MV-4-11 (cell line): Measurements from ENCODE around the gene CCL7.

Experiments used
- DNase-seq: peaks from one replicate; lab custom pipeline; 2025; lab: John Stamatoyannopoulos, UW

The CCL7 gene

DNA sequence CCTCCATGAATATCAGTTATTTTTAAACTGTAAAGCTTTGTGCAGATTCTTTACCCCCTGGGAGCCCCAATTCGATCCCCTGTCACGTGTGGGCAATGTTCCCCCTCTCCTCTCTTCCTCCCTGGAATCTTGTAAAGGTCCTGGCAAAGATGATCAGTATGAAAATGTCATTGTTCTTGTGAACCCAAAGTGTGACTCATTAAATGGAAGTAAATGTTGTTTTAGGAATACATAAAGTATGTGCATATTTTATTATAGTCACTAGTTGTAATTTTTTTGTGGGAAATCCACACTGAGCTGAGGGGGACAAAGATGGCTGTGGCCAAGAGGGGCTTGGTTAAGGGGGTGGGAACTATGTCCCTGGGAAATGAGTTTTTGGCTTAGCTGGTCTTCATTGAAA, 17.9 kb downstream of the CCL7 start:
- DNase-seq, result no peak

DNA sequence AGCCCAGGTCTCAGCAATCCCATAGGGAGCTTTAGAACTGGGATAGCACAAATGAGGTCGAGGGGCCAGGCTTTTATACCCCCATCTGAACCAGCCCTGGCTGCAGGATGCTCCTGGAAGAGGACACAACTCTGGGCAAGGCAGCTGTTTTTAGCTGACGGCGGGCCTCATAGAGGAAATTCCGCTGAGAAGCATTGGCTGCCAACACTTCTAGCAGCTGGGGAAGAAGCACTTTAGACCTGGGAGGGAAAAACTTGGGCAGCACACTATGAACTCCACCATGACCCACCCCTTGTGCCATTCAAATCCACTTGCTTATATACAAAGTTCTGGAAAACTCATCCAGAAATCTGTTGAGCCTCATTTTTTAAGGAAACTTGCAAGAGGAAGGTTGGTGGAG, 20.6 kb downstream of the CCL7 start:
- no peak for DNase-seq

DNA sequence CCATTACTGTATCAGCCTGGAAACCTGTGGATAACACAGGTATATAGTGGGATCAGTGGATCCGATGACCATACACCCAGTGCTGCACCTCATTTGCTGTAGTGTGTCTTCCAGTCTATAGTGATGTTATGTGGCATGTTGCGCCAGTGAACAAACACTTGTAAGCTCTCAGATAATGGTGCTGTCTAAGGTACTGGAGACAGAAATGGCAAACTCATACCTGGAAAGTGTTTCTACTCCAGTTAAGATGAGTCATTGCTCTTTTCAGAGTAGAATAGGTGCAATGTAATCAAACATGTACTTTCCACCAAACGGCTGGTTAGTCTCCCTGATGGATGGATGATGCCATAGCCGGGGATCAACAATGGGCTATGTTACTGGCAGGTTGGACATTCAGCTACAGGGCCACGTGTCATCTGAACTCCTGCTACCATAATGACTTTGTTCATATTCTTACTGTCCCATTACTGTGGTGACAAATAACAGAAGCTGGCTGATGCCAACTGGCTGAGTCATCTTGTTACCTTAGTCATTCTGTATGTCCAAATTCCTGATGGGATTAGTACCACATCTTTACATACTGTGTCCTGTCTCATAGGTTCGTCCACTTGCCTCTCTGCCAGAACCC, 21.8 kb downstream of the CCL7 start:
- DNase-seq, result no peak

DNA sequence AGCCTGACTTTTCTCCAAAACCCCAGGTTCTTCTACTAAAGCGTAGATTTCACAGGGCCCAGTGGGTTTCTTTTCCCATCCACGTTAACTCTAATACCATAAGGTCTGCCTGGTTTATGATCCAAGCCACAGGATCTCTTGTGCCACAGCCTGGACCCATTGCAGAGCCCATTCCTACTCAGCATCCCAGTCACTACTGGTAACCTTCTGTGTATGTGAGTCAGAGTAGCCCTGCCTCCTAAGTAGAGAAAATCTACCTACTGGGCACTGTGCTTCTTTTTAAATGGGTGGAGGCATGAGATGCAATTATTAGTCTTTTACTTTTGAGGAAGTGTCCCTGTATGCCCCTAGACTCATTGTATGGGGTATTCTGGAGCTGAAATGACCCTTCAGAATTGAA, 29.0 kb downstream of the CCL7 start:
- DNase-seq, result no peak

DNA sequence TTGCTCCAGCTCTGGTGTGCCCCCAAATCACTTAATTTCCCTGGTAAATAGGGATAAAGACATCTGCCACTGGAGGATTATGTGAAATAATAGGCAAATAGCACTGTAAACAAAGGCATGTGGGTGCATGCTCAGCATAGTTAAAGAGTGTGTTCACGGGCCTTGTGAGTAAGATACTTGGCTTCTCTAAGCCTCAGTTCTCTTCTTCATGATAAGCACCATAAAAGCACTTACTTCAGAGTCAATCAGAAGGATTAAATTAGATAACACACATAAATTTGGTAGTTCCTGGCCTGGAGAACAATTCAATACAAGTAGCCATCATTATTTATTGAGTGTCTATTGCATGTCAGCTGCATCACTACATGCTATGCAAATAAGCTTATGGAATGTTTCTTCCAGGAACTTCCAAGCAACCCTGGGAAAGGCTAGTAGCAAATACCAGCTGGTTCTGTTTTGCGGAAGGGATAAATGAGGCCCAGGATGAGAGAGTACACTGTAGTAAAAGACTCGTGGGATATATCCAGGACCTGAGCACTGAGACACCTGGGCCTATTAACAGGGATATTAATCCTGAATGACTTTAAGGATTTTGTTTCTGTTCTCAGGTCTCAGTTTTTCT, 30.0 kb downstream of the CCL7 start:
- DNase-seq, result no peak

DNA sequence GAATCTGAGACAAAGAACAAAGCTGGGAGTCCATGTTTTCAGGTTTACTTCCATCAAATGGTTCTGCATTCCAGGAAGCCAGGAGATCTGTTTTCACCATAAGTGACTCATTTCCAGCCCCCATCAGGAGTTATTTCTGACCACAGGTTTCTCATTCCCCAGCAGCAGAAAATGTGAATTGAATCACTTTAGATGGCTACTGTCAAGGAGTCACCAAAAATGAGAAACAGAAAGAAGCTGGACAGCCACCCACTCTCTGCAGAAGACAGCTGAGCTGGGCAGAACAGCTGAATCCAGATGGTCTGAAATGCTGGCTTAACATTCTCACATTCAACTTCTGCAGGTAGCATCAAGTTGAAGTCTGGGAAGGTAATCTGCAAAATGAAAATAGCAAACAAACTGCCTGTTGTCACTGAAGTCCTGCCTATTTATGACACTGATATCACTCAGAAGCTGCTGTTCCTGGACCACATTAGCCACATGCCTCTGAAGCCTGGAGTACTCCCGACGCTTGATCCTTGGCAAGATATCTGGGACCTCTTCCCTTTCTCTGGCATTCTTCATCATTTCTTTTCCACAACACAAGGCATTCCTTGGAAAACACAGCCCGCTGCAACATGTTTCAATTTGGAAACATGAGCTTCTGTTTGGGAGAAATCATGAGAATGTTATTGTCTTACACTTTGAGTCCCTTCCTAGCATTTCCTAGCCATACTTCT, 30.8 kb downstream of the CCL7 start:
- DNase-seq, result peak; percentile 24

DNA sequence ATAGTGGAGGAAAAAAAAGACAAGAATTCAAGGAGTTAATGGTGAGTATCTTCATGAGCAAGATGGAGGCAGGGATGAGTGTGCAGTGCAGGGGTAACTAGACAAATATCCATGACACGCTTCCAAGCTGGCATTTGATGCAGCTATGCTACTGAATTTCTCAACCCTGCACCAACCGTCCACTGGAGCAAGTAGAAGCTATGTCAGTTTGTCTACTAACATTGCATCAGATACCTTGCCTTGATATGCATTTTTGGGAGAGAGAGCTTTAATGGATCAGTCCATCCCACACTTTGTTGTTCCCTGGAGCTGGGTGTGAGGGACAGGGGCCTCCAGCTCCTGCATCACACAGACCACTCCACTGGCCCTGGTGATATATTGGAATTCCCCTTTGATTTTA, 32.0 kb downstream of the CCL7 start:
- DNase-seq, result no peak

DNA sequence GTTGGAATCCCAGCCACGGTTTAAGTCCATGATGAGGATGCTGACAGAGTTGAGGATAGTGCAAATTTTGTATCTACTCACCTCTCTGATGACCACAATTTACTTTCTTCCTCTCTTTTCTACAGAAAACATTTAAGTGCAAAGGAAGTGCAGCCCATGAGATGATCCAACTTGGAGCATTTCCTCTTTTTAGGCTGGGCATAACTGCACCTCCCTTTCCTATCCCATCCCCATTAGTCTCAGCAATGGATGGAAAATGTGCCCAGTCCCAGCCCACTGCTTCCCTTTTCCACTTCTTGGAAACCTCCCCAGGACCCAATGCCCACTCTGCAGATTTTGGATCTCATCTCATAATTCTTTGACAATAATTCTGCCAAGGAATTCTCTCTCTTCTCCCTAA, 32.6 kb downstream of the CCL7 start:
- DNase-seq, result peak; percentile 61

DNA sequence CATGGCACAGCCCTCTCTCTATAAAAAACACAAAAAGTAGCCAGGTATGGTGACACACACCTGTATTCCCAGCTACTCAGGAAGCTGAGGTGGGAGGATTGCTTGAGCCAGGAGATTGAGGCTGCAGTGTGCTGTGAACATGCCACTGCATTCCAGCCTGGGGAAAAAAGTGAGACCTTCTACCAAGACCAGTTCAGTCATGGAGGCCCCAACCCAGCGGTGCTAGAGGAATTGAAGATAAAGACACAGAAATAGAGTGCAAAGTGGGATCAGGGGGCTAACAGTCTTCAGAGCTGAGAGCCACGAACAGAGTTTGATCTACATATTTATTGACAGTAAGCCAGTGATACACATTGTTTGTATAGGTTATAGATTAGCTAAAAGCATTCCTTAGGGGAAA, 33.6 kb downstream of the CCL7 start:
- no peak for DNase-seq

DNA sequence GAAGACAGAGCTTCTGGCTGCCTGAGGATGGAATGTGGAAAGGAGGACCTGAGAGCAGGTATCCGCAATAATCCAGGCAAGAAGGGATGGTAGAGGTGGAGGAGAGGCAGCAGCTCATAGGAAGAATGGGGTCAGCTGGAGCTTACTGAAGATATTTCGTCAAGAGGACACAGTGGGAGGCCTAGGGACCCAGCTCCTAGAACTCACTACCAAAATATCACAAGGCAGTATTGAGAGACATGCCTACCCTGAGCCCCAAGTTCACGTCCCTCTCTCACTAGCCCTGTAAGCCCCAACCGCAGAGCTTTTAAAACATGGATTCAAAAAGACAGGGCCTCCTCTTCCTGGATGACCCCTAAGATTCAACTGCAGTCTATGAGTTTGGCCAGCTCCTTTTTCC, 35.0 kb downstream of the CCL7 start:
- DNase-seq, result no peak

DNA sequence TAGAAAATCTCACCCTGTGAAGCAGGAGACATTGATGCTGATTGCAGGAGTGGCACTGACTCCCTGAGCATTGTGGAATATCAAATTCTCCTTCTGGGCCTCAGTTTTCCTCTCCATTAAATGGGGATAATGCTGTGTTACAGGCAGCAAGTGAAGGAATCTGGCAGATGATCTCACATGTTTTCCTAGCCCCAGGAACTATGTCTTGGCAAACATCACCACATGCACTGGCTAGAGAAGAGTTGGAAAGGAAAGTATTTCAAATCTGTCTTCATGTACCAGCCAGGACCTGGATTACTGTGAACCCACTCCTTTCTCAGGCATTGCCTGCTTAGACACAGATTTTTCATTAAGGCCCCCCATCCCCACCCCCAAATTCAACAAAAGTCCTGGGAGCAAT, 35.6 kb downstream of the CCL7 start:
- no peak for DNase-seq

DNA sequence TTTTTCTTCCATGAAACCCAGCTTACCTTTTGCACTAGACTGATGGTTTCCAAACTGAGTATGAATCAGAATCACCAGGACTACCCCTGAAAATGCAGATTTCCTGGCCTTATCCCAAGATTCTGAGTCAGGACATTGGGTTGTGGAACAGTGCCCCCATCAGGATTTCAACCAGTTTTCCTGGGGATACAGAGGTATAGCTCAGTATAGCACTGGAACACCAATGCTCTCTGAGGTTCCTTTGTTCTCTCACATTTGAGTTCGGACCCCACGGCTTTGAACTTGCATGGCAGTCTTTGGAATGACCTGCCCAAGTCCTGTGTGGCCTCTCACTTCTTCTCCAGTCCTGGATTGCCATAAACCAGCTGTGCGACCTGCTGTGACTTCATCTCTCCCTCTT, 36.4 kb downstream of the CCL7 start:
- DNase-seq, result no peak

DNA sequence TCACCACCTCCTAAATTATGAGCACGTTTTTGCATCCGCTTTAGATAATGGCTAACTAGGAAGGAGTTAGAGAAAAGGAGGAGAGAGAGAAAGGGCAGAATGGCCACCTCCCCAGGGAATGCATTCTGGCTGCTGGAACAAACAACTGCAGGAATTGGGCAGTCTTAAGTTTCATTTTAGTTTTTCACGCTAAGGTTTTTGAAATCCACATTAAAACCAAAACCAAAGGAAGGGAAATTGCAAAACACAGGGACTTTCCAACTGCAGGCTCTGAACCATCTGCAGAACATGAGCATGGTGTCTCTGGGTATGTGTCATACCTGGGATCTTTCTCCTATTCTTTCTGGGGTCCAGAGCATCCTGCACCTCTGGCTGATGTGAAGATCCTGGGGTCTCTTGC, 37.1 kb downstream of the CCL7 start:
- peak; percentile 52 for DNase-seq

DNA sequence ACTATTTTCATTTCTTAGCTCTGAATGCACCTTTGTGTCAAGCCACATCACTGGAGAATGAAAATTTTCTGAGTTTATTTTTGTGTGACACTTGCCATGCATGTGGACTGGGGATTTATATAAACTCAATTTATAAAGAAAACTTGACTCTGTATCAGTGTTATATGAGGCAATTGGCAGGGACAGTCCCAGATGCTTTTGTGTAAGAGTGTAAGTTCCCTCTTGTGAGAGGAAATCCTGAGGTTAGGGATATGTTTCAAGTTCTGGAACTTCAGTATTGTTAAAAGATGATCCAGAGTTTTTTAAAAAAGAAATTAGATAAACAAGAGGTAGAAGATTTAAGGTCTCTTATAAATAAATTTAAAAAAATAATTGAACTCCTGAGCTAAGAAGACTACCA, 38.4 kb downstream of the CCL7 start:
- DNase-seq, result peak; percentile 4

DNA sequence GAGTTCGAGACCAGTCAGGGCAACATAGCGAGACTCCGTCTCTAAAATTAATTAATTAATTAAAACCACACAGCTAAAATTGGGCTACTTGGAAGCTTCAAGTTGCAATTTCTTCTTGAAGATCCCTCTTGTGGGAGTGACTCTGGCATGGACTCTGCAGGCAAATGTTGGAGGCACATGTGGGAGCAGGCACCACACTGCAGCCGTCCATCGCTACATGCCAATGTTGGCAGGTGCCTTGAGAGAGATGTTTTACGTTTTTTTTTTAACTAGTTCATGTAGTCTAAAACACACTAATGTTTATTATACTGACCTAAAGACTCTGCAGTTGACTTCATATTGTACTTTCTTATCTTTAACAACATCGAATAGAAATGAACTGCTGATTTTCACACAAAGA, 41.3 kb downstream of the CCL7 start:
- no peak for DNase-seq

DNA sequence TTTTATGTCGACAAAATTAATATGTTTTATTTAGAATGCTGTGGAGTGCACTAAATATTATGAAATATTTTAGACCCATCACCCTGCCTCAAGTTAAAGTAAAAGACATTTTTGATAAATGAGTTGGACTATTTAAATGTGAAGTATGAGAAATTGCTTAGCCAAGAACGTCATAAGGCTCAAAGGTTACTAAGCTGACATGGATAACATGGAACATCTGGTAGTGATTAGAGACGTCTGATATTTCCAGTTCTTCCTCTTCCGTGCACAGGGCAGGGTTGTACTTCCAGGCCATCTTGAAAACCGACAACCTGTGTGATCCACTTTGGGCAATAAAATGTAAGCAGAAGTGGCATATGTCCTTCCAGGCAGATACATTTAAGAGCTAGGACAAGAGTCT, 42.1 kb downstream of the CCL7 start:
- no peak for DNase-seq

DNA sequence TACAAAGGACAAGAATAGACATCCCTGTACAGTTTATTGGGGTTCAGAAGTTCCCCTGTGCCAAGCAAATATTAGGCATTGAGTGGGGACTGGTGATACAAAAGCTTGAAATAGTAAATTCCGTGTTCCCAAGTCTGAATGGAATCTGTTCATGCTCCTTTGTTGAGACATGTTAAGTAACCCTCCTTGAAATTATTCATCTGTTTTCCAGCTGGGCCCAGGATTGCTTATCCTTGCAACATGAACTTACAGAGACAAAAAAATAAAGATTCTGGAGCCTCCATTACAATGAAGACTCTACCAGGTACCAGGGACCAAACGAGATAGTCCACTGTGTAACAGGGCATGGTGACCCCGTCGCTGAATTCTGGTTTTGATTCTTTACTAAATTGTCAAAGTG, 43.1 kb downstream of the CCL7 start:
- no peak for DNase-seq

DNA sequence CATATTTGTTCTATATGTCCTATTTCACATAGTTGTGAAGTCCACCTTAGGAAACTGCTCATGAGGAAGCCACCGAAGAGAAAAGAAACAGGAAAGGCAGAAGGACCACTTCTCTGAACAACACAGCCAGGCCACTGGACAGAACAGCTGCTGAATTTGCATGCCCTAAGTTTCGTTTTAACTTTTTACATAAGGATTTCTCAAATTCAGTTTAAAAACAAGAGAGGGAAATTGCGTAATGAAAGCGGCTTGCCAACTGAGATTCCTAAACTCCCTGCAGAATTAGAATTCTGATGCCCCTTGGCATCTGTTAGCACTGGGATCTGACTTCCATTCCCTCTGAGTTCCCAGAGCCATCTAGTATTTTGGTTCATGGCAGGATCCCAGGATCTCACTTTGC, 44.3 kb downstream of the CCL7 start:
- DNase-seq, result peak; percentile 80

DNA sequence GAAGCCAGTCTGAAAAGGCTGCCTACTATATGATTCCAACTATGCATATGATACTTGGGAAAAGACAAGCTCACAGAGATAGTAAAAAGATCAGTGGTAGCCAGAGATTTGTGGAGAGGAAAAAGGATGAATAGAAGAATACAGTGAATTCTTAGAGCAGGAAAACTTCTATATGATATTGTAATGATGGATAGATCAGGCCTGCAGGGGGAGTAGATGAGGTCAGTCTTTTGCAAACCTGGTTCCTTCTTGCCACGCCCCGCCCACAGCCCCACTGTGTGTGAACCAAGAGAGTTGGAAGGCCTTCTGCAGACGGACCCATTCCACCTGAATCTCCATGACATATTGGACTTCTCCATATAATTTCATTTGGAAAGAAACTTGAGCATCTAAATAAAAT, 48.5 kb downstream of the CCL7 start:
- peak; percentile 18 for DNase-seq

DNA sequence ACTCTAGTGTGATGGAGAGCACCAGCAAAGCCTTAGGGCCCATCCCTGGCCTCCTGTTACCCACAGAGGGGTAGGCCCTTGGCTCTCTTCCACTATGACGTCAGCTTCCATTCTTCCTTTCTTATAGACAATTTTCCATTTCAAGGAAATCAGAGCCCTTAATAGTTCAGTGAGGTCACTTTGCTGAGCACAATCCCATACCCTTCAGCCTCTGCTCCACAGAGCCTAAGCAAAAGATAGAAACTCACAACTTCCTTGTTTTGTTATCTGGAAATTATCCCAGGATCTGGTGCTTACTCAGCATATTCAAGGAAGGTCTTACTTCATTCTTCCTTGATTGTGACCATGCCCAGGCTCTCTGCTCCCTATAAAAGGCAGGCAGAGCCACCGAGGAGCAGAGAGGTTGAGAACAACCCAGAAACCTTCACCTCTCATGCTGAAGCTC, 49.0 kb downstream of the CCL7 start, which contains the start of gene CCL8:
Gene CCL8 (plus strand): TSS at position 397 of the 445 bp plus-strand sequence. CDS start 67 bp downstream, outside the sequence.
- DNase-seq, result peak; percentile 0
